ENCODE data around the gene PMAIP1.
"Not testable (repeated sequence)": the region's sequence is repeated elsewhere in the genome, so short reads cannot be mapped to it uniquely, and the experiment has no call there.

Gene PMAIP1

GRCh38 chr18:59899298-59900221 is at the start of gene PMAIP1:
TSS of gene PMAIP1 (plus strand) at chr18:59899996. CDS start at chr18:59900178, 182 bp downstream.
- TF ChIP-seq, protein P1, sequence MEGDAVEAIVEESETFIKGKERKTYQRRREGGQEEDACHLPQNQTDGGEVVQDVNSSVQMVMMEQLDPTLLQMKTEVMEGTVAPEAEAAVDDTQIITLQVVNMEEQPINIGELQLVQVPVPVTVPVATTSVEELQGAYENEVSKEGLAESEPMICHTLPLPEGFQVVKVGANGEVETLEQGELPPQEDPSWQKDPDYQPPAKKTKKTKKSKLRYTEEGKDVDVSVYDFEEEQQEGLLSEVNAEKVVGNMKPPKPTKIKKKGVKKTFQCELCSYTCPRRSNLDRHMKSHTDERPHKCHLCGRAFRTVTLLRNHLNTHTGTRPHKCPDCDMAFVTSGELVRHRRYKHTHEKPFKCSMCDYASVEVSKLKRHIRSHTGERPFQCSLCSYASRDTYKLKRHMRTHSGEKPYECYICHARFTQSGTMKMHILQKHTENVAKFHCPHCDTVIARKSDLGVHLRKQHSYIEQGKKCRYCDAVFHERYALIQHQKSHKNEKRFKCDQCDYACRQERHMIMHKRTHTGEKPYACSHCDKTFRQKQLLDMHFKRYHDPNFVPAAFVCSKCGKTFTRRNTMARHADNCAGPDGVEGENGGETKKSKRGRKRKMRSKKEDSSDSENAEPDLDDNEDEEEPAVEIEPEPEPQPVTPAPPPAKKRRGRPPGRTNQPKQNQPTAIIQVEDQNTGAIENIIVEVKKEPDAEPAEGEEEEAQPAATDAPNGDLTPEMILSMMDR (IDR thresholded peaks at IDR 0.05; ENCODE audit: borderline replicate concordance, control extremely low read depth, extremely low read depth, insufficient read depth, missing control alignments): peak; percentile 5
- in situ Hi-C loops (cut with MboI; ENCODE audit: low sequenced_read_pairs, unreplicated experiment): loop anchor here (10.0 kb wide), 1 partner anchor 55 kb away; no protein-coding TSS in a partner anchor
- peak; percentile 94 for DNase-seq (ENCODE audit: low spot score)

DNA sequence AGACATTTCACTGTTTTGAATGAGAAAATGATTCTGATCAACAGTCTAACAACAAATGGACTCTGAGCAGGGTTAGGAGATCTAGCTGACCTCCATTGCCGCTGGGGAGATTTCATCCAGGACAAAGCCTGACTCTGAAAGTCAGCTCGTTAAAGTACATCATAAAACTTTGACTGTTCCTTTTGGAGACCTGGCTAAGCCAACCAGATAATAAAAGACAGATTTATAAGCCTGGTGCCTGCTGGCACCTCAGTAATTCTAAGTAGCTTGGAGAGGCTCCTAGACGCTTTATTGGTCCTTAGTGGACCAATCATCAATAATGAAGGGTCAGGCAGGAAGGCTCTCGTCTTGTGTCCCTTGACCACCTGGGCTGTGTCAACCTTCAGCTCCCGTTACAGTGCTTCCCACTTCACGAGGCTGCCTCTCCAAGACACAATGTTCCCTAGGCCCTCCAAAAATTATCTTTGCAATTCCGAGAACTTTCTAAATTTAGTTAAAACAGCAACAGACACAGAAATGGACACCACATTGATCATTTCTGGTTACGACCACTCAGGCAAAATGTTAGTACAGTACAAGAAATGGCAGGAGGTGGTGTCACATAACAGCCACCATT is 47.9 kb upstream of the PMAIP1 start:
- no peak for DNase-seq (ENCODE audit: low spot score)
- in situ Hi-C loops (cut with MboI; ENCODE audit: low sequenced_read_pairs, unreplicated experiment): no loop called here
- TF ChIP-seq, protein P1 (IDR thresholded peaks at IDR 0.05; ENCODE audit: borderline replicate concordance, control extremely low read depth, extremely low read depth, insufficient read depth, missing control alignments): no peak

DNA sequence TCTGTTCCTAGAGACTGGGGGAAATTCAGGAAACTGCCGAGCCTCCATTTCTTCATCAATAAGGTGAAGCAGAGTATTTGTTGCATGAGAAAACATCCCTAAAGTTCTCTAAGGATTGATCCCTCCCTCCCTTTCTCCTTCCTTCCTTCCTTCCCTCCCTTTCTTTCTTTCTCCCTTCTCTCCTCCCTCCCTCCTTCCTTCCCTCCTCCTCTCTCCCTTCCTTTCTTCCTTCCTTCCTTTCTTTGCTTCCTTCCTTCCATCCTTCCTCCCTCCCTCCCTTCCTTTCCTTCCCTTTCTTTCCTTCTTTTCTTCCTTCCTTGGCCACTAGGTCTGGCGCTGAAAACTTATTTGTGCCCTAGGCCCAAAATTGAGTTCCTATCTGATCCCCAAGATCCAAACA is 47.2 kb upstream of the PMAIP1 start:
- in situ Hi-C loops (cut with MboI; ENCODE audit: low sequenced_read_pairs, unreplicated experiment): no loop called here

GRCh38 chr18:59853380-59853779 is 46.4 kb upstream of the PMAIP1 start:
- TF ChIP-seq, protein P1 (IDR thresholded peaks at IDR 0.05; ENCODE audit: borderline replicate concordance, control extremely low read depth, extremely low read depth, insufficient read depth, missing control alignments): no peak
- DNase-seq (ENCODE audit: low spot score): no peak
- in situ Hi-C loops (cut with MboI; ENCODE audit: low sequenced_read_pairs, unreplicated experiment): no loop called here

More for the DNA sequence above, 47.2 kb upstream of the PMAIP1 start:
- no peak for DNase-seq (ENCODE audit: low spot score)
- TF ChIP-seq, protein P1 (IDR thresholded peaks at IDR 0.05; ENCODE audit: borderline replicate concordance, control extremely low read depth, extremely low read depth, insufficient read depth, missing control alignments): no peak

DNA sequence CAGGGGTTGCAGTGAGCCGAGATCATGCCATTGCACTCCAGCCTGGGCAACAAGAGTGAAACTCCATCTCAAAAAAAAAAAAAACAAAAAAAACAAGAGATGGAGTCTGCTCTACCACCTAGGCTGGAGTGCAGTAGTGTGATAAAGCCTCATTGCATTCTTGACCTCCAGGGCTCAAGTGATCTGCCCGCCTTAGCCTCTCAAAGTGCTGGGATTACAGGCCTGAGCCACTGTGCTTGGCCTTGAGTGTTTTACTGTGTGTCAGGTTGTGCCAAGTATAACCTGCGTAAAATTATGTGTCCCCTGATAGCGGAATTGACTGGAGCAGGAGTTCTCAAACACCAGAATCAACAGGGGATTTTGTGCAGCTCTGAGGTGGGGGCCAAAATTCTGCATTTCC is 45.8 kb upstream of the PMAIP1 start:
- in situ Hi-C loops (cut with MboI; ENCODE audit: low sequenced_read_pairs, unreplicated experiment); DNase-seq (ENCODE audit: low spot score): not testable (repeated sequence)

- DNase-seq (ENCODE audit: low spot score): no peak
- in situ Hi-C loops (cut with MboI; ENCODE audit: low sequenced_read_pairs, unreplicated experiment): no loop called here
- TF ChIP-seq, protein P1 (IDR thresholded peaks at IDR 0.05; ENCODE audit: borderline replicate concordance, control extremely low read depth, extremely low read depth, insufficient read depth, missing control alignments): no peak
Measured at GRCh38 chr18:59861009-59861408, 38.8 kb upstream of the PMAIP1 start.

Data from GM13976 (cell line).